GM19023 (cell line): Measurements from ENCODE around the gene MAPRE3.

Experiments used
- ATAC-seq: cut with Tn5 transposase; IDR thresholded peaks from one replicate; pipeline ENCODE4 v1.9.1; 2021; ENCODE audit warnings: mild to moderate bottlenecking, moderate library complexity; ENCODE audit not compliant: unreplicated experiment

The MAPRE3 gene

DNA sequence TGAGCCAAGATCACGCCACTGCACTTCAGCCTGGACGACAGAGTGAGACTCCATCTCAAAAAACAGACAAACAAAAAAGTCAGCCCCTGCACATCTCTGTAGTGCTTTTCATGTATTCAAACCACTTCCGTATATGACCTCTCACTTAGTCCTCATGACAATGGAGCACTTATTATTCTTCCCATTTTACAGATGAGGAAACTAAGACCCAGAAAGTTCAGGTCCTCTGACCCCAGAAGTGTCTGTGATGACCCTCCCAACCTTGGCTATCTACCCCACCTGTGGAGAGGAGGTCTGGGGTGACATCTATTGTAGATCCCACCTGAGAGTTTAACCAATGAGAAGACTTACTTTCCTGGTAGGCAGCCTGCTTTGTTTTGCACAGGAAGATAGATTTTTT lies 21.6 kb upstream of the MAPRE3 start:
- ATAC-seq: no peak

DNA sequence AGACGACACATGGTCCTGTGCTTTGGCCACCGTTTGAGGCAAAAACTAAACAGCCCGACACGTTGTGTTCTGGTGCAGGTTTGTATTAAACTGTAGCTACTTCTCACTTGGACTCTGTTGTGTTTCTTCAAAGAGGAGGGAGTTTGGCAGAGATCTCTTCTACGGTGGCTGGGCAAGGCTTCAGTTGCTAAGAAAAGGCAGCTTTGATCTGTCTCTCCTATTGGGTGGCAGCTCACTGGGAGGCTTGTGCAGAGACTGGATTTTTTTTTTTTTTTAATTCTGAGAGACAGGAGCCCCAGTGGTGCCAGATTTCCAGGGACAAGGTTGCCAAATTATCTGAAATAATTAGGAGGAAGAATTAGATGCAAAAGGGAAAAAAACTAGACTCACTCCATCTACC lies 20.2 kb upstream of the MAPRE3 start:
- ATAC-seq: no peak

DNA sequence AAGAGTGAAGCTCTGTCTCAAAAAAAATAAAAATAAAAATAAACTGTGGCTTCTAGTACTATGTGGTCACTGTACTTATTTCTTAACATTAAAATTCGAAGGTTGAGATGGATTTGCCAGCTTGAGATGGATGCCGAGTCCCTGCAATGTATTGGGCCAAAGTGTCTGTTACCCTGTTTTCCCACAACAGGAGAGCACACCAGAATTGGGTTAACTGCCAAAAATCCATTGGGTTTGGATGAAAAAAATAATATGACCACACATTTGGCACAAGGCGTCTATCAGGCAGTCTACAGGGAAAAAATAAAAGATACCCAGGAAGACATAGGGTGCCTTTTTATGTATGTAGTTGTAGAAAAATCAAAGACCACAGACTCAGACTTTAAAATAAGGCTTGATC lies 19.2 kb upstream of the MAPRE3 start:
- no peak for ATAC-seq

DNA sequence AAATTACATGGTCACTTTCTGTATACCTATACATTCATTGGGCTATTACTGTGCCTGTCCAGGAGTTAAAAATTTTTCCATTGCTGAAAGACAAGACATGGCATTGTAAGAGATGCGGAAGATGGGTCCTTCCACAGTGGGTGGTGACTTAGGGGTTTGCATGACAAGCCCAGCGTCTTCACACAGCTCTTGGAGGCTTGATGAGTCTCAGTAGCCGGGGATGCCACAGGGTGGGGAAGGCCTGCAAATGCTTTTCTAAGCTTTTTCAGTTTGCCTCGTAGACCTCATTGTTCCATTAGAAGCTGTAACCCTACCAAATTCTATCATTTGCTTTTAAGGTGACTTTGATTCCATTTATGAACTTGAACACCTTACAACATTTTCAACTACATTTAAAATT lies 18.1 kb upstream of the MAPRE3 start:
- ATAC-seq: no peak

DNA sequence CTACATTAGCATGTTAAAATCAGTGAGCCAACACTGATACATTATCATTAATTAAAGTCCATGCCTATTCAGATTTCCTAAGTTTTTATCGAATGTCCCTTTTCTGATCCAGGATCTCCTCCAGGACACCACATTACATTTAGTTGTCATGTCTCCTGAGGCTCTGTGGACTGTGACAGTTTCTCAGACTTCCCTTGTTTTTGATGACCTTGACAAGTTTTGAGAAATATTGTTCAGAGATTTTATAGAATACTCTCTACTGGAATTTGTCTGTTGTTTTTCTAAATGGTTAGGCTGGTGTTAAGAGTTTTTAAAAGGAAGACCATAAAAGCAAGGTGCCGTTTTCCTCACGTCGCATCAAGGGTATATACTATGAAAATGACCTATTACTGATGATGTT lies 16.3 kb upstream of the MAPRE3 start:
- no peak for ATAC-seq

DNA sequence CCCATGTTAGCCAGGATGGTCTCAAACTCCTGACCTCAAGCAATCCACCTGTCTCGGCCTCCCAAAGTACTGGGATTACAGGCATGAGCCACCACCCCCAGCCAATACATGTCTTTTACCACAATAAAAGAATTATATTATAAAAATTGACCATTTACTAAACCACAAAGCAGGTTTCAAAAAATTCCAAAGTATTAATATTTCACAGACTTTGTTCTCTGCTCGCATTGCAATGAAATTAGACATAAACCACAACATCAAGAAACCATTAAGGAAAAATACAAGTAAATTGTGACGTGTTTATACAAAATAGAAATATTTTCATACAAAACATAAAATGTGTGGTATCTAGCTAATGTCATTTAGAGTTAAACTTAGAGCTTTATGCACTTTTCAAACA lies 13.4 kb upstream of the MAPRE3 start:
- no peak for ATAC-seq

DNA sequence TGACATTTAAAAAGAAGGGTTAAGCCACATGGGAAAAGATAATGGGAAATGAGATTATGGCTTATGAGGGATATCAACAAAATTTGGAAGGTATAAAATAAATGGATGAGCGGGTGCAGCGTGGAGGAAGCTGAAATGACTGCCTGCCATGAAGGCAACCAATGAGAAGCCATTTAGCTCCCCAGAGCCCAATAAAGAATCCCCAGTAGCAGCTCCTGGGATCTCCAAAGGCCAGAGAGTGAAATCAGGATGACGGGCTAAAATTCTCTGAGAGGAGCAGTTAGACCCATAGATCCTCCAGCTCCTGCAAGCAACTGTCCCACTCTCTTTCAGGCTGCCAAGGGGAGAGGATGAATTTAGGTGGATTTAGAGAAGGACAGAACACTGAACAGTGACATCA lies 12.9 kb upstream of the MAPRE3 start:
- ATAC-seq: no peak

DNA sequence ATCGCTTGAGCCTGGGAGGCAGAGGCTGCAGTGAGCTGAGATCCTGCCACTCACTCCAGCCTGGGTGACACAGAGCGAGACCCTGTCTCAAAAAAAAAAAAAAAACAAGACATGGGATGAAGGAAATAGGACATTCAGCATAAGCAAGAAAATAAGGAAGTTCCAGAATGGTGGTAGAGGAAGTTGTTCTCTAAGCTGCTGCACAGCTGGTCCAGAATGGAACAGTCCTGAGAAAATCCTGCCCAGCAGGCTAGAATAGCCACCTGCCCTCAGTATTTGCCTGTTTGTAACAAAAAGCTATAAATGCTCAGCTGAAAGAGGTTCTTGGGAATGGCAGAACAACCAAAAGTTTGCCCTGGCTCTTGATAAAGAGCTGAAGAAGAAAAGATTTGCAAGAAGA lies 11.1 kb upstream of the MAPRE3 start:
- no peak for ATAC-seq

DNA sequence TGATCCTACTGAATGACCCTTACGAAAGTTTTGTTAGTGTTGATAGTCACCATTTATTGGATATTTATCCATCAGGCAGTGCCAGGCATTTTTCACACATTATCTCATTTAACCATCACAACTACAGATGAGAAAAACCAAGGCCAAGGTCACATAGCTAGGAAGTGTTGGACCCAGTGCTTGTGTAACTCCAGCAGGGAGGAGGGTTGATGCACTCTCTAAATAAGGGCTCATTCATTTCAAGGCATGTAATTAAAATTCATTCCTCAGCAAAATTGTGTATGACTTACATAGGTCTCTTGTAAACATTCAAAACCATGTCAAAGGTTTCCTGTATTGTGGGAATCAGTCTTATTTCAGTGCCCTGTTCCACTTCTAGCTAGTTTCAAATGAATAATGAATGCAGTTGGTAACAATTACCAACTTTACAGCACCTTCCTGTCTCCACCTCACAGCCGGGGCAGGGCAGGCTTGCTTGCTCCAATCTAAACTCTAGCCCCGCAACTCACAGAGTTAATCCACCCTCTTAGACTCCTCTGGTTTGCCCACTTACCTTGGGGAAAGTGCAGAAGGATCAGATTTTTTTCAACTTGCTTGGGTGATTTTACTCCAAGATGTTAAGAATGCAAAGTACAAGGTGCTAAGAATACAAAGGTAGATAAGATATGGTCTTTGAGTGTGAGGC lies 5.8 kb upstream of the MAPRE3 start:
- ATAC-seq: no peak

DNA sequence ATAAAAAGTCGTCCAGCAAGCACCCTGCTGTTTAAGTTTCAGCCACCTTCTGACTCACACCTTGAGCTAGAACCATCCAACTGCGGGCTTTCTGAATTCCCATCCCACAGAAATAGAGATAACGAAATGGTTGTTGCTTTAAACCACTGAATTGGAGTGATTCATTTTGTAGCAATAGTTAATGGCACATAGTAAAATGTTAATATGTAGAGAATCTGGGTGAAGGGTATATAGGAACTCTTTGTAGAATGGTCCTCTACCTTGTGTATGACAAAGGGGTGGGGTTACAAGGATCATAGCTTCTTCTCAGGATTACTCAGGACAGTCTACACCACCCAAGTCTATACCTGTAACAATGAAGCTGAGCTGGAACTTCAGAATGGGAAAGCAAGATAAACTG lies 2.4 kb upstream of the MAPRE3 start:
- no peak for ATAC-seq

DNA sequence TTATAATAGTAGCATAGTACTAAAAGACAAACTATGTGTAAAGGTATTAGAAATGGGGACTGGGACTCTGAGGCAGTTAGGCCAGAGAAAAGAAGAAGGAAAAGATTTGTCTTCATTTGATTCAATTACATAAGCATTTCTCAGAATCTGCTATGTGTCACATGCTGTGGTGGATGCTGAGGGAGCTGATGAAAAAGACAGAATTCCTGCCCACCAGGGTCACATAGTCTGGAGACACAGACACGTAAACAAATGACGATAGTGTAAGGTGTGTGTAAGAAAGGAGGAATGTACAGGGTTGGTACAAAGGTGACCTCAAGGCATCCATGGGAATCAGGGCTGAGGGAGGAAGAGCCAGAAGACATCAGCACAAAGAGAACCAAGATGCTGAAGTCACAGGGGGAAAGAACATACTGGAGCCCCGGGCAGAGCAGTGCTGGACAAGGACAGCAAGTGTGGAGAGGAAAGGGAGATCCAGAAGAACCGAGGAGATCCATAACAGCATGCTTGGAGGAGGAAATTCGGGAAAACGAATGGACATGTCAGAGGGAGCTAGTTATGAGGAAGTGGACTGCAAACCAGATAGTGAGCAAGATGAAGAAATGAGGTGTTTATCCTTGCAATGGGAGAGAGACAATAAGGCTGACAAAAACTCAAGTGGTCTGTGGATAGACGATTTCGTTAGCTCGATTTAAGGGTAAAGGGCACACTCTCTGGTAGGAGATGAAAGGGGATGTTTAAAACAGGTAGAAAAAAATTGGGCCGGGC lies 1.2 kb upstream of the MAPRE3 start:
- ATAC-seq: no peak

DNA sequence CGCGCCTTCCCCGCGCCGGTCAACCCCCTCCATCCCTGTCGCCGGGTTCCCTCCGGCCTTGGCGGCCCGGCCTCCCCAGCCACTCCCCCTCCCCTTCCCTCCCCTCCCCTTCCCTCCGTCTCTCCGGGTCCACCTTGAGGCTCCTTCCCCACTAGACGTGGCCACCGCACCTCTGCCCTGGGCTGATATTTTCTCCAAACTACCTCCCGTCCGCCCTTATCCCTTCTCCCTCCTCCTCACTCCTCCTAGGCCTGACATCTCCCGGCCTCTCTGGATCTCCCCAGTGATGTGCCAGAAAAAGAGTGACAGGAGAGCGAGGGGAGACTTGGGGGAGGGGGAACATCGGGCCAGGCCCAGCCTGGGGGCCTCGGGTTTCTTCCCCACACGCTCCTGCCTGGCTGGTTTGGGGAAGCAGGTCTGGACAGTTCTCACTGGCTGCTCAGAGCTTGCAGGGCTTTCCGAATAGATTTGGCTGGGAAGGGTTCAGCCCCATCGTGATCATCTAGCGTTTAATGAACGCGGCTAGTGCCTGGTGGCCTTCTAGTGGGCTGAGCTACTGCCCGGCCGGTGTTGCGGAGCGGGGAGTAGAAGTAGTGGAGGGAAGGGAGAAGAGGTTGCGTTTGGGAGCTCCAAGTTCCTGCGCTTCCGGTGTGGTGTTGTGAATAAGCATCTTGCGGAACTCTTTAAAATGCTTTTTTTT lies 641 bp downstream of the MAPRE3 start:
- ATAC-seq: no peak

DNA sequence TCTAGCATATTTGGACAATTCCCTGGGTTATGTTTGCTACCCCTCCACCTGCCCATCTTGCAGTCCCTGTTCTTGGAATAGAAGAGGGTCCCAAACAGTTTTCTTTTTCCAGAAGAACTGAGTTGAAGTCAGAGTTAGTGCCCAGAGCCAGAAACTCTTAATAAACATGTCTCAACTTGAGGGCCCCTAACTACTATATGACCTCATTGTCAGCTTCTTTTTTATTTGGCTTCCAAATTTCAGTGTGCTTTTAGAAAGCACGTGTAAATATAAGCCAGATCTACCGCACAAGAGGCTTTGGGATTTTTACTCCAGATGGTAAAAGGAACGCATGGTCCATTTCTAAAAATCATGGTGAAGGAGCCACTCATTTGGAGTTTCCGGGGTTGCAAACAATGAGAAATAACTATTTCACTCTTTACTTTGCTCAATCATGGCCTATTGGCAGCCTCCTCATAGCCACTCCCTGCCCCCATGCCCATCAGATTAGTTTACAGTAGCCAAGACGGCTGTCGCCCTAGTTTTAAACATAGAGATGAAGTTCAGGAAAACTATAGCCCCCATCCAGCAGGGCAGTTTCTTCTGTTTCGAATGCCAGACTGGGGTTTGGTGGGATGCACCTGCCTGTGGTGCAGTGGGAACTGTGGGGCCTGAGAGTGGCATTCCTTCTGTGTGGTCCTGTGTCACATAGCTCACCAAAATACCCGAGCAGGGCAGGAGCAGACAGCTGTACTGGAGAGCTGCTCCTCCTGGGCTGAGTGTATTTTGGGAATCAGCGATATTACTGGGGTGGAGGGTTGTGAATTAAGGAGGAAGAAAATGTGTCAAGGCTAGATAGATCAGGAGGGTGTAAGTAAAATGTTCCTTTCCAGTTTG lies 1.7 kb downstream of the MAPRE3 start:
- no peak for ATAC-seq

DNA sequence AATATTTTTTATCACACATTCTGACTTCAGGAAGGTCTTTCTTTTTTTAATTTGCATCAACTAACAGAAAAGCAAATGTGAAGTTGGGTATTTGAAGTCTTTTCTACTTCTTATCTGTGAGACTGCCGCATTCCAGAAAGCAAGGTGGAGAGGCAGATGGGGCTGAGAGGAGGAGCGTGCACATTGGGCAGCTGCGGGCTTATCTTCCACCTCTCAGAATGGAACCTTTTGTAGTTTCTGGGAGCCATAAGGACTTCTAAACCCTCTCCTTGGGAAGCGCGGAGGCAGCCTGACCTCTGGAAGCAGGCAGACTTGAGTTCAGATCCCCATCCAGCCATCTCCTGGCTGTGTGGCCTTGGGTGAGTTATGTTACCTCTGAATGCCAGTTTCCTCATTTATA lies 3.9 kb downstream of the MAPRE3 start:
- no peak for ATAC-seq

DNA sequence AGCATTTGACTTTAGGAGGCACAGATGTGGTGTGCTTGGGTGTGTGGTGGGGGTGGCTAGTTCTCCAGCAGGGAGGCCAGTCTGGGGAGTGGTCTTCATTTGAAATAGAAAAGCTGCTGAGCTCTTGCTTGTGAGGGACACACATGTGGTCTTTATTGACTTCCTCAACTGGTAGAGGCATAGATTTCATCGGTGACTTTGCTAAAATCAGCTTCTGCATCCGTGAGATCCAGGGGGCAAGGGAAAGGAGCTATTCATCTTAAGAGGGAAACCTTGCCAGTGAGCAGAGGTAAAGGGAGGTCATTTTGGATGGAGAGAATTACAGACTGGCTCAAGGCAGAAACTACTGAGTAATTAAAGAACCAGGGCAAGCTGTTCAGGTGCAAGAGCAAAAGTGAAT lies 4.7 kb downstream of the MAPRE3 start:
- ATAC-seq: no peak

DNA sequence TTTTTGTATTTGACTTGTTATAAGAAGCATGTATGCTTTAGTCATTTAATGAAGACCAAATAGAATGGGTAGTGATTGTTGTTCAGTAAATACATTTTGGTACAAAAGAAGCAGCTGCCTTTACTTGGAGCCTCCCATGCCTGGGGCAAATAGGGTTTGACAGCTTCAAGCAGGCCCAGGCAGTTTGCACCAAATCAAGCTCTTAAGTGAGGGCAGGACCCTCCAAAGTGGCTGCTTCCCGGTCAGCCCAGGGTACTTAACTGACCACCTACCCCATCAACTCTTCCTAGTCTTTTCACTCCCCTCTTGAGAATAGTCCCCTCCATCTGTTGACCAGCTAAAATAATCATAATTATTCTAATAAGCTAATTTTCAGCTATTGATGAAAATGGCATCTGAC lies 5.2 kb downstream of the MAPRE3 start:
- ATAC-seq: no peak

DNA sequence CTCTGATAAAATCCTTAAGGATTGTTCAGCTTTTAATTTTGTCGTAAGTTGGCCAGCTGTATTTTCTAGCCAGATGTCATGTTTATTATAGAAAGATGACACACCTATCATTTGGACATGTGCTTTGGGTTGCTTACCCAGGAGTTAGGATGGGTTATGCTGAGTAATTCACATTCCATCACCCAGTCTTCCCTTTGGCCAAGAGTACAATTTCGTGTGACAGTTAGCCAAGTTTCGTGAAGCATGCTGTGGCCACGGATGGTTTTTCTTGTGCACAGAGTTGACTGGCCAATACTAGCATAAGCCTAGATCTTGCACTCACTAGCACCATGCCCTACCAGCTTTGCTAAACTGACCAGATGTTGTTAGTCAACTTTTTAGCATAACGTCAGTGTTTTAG lies 5.8 kb downstream of the MAPRE3 start:
- ATAC-seq: no peak

DNA sequence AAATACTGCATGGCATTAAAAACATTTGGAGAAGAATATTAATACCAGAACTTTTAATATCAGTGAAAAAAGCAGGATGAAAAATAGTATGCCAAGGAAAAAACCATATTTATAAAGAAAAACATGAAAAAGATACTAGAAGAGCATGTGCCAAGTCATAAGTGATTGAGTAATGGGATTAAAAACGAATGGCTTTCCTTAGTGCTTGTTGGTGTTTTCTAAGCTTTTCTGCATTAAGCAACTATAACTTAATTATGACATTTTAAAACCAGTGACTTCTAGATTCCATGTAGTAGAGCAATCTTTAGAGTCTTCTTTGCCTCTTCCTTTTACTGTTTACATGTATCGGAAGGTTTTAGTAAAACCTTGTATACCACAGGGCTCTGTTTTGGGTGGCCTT lies 6.6 kb downstream of the MAPRE3 start:
- no peak for ATAC-seq

DNA sequence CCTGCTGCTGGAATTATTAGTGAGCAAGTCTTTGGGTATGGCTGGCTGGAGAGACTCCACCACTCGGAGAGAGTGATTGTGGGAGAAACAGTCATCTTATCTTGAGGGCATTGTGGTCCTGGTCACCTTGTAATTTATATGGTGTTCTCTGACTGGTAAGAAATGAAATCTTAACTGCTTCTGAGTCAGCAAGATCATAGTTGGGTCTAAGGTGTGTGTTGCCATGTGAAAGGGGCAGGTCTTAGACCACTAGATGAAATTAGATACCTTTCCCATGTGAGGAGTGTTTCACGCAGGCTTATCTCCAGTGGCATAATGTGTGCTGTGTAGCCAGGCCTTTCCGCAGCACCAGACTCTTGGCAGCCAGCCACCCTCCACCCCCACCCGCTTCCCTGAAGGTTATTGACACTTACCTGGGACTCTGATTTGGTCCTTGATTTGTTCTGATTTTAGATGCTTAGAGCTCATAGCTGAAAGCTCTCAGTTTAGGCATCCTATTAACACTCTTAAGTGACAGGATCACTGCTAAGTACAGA lies 7.7 kb downstream of the MAPRE3 start:
- ATAC-seq: no peak

DNA sequence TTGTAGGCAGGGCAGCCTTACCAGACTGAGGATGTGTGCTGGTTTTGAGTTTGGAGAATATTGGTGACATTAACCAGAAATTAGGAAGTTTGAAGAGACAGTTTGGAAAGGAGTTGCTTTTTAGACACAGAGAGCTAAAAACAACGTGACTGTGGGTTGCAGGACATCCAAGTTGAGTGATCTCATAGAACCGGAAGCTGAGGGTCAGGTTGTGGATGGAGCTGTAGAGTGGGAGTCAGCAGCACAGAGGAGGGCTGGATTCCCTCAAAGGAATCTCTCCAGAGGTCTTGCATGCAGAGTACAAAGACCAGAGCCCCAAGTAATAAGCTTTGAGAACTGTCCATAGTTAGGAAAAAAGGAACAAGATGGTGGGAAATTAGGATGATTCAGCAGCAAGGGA lies 9.3 kb downstream of the MAPRE3 start:
- no peak for ATAC-seq

DNA sequence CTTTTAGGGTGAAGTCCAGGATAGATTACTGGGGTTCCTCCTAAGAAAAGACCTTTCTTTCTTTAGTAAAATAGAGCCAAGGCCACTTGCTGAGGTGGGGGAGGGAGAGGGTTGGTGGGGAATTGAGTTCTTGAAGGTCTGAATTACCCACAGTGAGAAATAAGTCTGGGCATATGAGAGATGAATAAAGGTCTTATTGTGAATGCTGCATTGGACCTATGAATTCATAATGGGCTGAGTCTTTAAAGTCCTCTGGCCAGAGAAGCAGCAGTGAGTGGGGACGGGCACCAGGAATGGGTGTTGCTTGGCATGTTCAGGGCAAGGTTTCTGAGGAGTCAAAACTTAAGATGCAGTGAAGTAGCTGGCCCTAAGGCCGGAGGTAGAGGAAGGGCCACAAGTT lies 10.5 kb downstream of the MAPRE3 start:
- no peak for ATAC-seq
